HL-60 (cell line): ENCODE measurements around the gene MCCC1.
"Not testable (repeated sequence)": the region's sequence is repeated elsewhere in the genome, so short reads cannot be mapped to it uniquely, and the experiment has no call there.

Experiments used
- DNase-seq, 2 experiments: peaks; one replicate each; pipeline ENCODE4 v3.0.0-alpha.2; 2010 to 2020; ENCODE audit warnings: low read depth in 1 of 2, low spot score in 1 of 2
- H3K27ac ChIP-seq: fragments of 250-450 bp; sonication (Bioruptor Pico); replicated peaks from 2 replicates; pipeline ENCODE4 v1.5.1; 2020; ENCODE audit warnings: mild to moderate bottlenecking, moderate library complexity
- H3K27me3 ChIP-seq: fragments of 250-450 bp; sonication (Bioruptor Pico); 2 replicates; pipeline ENCODE4 v1.5.1; 2021; ENCODE audit warnings: mild to moderate bottlenecking, moderate library complexity; ENCODE audit not compliant: insufficient read depth, poor library complexity, severe bottlenecking
- H3K4me3 ChIP-seq: replicated peaks from 2 replicates; pipeline ENCODE4 v1.5.1; 2011; ENCODE audit warnings: mild to moderate bottlenecking, control low read depth, low read length; ENCODE audit not compliant: insufficient read depth
- CTCF ChIP-seq: IDR thresholded peaks from one replicate; pipeline ENCODE4 v1.5.1; 2011; ENCODE audit warnings: low read length, control low read depth, inconsistent platforms; ENCODE audit not compliant: insufficient read depth
- GABPA ChIP-seq: IDR thresholded peaks from 2 replicates; pipeline ENCODE4 v1.6.1; 2012; ENCODE audit warnings: low read depth
- POLR2AphosphoS5 ChIP-seq: IDR thresholded peaks from 2 replicates; pipeline ENCODE4 v1.6.1; 2012; ENCODE audit warnings: low read depth
- REST ChIP-seq: IDR thresholded peaks from 2 replicates; pipeline ENCODE4 v1.6.1; 2012; ENCODE audit warnings: low read depth; ENCODE audit not compliant: insufficient replicate concordance
- SPI1 ChIP-seq: IDR thresholded peaks from 2 replicates; pipeline ENCODE4 v1.6.1; 2012; ENCODE audit warnings: low read depth, mild to moderate bottlenecking, borderline replicate concordance

Gene MCCC1

GRCh38 chr3:183117056-183117455, 17.8 kb upstream of the MCCC1 start:
- no peaks in the 10 kb centered on the region for H3K27me3 ChIP-seq
- TF ChIP-seq SPI1 (no peak), GABPA (no peak), REST (no peak), CTCF (no peak), POLR2AphosphoS5 (no peak)
- no peak overlapping the region for H3K4me3 ChIP-seq
- H3K27ac ChIP-seq, result no peak overlapping the region
- no peak for DNase-seq

- Histone ChIP-seq H3K27ac (no peak overlapping the region), H3K4me3 (peak overlapping the region; percentile 54), H3K27me3 (no peaks in the 10 kb centered on the region)
- peak; percentile 29 to 73 for DNase-seq
- TF ChIP-seq POLR2AphosphoS5, result peak; percentile 65
- no peak for TF ChIP-seq CTCF
Measured at GRCh38 chr3:183116025-183116614, 16.8 kb upstream of the MCCC1 start.

GRCh38 chr3:183114384-183115178, 15.3 kb upstream of the MCCC1 start:
- TF ChIP-seq REST (no peak), SPI1 (peak; percentile 18; the same call in 1 of the 2 replicates), GABPA (no peak)
- DNase-seq, result peak in 1 of 2 experiments; percentile 9
- no peak overlapping the region for H3K27ac ChIP-seq

GRCh38 chr3:183109847-183110246, 10.6 kb upstream of the MCCC1 start:
- H3K27ac ChIP-seq, DNase-seq, H3K4me3 ChIP-seq, H3K27me3 ChIP-seq: not testable (repeated sequence)

More at GRCh38 chr3:183114384-183115178, 15.3 kb upstream of the MCCC1 start:
- Histone ChIP-seq H3K27me3 (no peaks in the 10 kb centered on the region), H3K4me3 (no peak overlapping the region)

- DNase-seq, result no peak
- Histone ChIP-seq H3K4me3 (no peak overlapping the region), H3K27ac (no peak overlapping the region), H3K27me3 (no peaks in the 10 kb centered on the region)
- no peak for TF ChIP-seq POLR2AphosphoS5
- no peak for TF ChIP-seq GABPA
- TF ChIP-seq SPI1, result peak; percentile 69
Measured at GRCh38 chr3:183108470-183108869, 9.2 kb upstream of the MCCC1 start.
